Activated T-cell treated with anti-CD3 and anti-CD28 coated beads, Interleukin-2, amount 50 U/mL, for 72 hours (primary cell): ENCODE measurements around the gene IL16. TPM values are rescaled to one million over a fixed set of nuclear protein-coding genes. Genes with fewer than 3 reads are reported as not detected.

ENCODE experiments used
- ATAC-seq, 2 donors: fragments of 150-1000 bp; cut with Tn5 transposase; replicated peaks in 1 of 2; 2 replicates each; pipeline ENCODE4 v1.10.0; 2021; ENCODE audit warnings: moderate library complexity in 2 of 2, mild to moderate bottlenecking in 1 of 2
- DNase-seq, 2 donors: peaks; one replicate each; pipeline ENCODE4 v3.0.0; 2021 to 2022; ENCODE audit warnings: mixed read lengths in 1 of 2
- H3K27ac Mint-ChIP-seq: one replicate; pipeline ENCODE4 v1.8.0; 2022; ENCODE audit warnings: mild to moderate bottlenecking, moderate library complexity, mixed read lengths
- H3K27me3 Mint-ChIP-seq: one replicate; pipeline ENCODE4 v1.8.0; 2022; ENCODE audit warnings: low read depth, mixed read lengths
- H3K36me3 Mint-ChIP-seq, 2 donors: one replicate each; pipeline ENCODE4 v1.8.0; 2022; ENCODE audit warnings: mixed read lengths in 2 of 2, mild to moderate bottlenecking in 1 of 2; ENCODE audit not compliant: insufficient read depth in 2 of 2
- H3K4me1 Mint-ChIP-seq: one replicate; pipeline ENCODE4 v1.8.0; 2022; ENCODE audit warnings: low read depth, mixed read lengths
- H3K4me3 Mint-ChIP-seq, 2 donors: one replicate each; pipeline ENCODE4 v1.8.0; 2022; ENCODE audit warnings: mild to moderate bottlenecking in 2 of 2, mixed read lengths in 2 of 2, moderate library complexity in 2 of 2
- H3K9me3 Mint-ChIP-seq, 2 donors: one replicate each; pipeline ENCODE4 v1.8.0; 2022; ENCODE audit warnings: mixed read lengths in 2 of 2
- total RNA-seq, 2 donors: library from RNA; stranded (reverse); gene quantifications; one replicate each; pipeline ENCODE4 v1.2.3, GENCODE V29; 2022

Gene IL16
- total RNA-seq, 2 donors from 2014 or later = 50.9 to 63.2 TPM

DNA sequence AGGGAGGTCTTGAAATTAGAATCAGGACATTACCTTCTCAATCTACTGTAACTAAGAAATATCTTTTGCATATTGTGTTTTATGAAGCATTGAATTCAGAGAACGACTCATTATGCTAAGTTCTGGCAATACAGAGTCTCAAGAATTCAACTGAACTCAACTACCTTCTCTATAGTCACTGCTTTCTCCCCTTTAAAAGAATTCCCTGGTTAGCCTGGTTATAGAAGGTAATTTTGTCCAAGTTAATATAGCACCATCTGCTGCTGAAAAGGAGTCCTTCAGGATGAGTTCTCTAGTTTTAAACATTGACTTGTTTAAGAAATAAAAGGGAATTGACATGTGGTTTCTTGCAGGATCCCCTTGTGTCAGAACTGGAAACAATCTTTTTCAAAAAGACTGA, 60.2 kb downstream of the IL16 start:
- Mint-ChIP-seq H3K4me3 (no peak overlapping the region), H3K27me3 (peaks cover 13% of the 10 kb centered on the region), H3K4me1 (peaks cover 9% of the 10 kb centered on the region), H3K36me3 (no peaks in the 10 kb centered on the region), H3K9me3 (no peaks in the 10 kb centered on the region), H3K27ac (no peak overlapping the region)
- DNase-seq (no peak), ATAC-seq (no peak)

DNA sequence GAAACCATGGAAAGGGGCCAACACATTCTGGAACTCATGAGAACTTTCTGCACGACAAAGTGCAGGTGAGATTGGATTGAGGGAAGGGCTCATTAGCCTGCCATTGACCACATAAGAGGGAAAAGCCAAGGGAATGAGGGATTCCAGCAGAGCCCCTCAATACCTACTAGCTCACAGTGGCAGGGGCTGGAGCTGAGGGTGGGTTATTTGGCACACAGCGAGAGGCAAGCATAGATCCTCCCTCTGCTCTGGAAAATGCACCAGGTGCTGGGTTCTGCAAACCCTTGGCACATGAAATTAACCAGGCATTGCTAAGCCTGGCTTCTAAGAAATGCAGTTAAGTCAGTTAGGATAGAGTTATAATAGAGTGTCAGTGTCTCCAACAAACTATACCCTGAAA, 60.8 kb downstream of the IL16 start:
- DNase-seq = no peak
- H3K27me3 Mint-ChIP-seq = peaks cover 13% of the 10 kb centered on the region
- ATAC-seq = no peak
- H3K9me3 Mint-ChIP-seq = no peaks in the 10 kb centered on the region
- H3K4me3 Mint-ChIP-seq = no peak overlapping the region
- no peaks in the 10 kb centered on the region for H3K36me3 Mint-ChIP-seq
- peaks cover 9% of the 10 kb centered on the region for H3K4me1 Mint-ChIP-seq
- no peak overlapping the region for H3K27ac Mint-ChIP-seq

DNA sequence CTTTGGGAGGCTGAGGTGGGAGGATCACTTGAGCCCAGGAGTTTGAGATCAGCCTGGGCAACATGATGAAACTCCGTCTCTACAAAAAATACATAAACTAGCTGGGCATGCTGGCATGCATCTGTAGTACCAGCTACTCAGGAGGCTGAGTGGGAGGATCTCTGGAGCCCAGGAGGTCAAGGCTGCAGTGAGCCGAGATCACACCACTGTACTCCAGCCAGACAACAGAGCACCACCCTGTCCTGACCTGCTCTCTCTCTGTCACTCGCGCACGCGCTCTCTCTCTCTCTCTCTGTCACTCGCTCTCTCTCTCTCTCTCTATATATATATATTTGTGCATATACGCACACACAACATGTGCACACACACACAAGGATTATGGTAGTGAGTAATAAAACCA, 61.8 kb downstream of the IL16 start:
- no peak for DNase-seq
- no peaks in the 10 kb centered on the region for H3K9me3 Mint-ChIP-seq
- peaks cover 13% of the 10 kb centered on the region for H3K27me3 Mint-ChIP-seq
- H3K4me1 Mint-ChIP-seq = peaks cover 9% of the 10 kb centered on the region
- H3K36me3 Mint-ChIP-seq = no peaks in the 10 kb centered on the region
- ATAC-seq = no peak
- H3K4me3 Mint-ChIP-seq = no peak overlapping the region
- H3K27ac Mint-ChIP-seq = no peak overlapping the region

GRCh38 chr15:81259760-81260298, 63.1 kb downstream of the IL16 start:
- no peaks in the 10 kb centered on the region for H3K36me3 Mint-ChIP-seq
- peaks cover 13% of the 10 kb centered on the region for H3K27me3 Mint-ChIP-seq
- no peak overlapping the region for H3K4me3 Mint-ChIP-seq
- DNase-seq (no peak), ATAC-seq (no peak)
- H3K9me3 Mint-ChIP-seq = no peaks in the 10 kb centered on the region
- no peak overlapping the region for H3K27ac Mint-ChIP-seq
- H3K4me1 Mint-ChIP-seq = no peaks in the 10 kb centered on the region

DNA sequence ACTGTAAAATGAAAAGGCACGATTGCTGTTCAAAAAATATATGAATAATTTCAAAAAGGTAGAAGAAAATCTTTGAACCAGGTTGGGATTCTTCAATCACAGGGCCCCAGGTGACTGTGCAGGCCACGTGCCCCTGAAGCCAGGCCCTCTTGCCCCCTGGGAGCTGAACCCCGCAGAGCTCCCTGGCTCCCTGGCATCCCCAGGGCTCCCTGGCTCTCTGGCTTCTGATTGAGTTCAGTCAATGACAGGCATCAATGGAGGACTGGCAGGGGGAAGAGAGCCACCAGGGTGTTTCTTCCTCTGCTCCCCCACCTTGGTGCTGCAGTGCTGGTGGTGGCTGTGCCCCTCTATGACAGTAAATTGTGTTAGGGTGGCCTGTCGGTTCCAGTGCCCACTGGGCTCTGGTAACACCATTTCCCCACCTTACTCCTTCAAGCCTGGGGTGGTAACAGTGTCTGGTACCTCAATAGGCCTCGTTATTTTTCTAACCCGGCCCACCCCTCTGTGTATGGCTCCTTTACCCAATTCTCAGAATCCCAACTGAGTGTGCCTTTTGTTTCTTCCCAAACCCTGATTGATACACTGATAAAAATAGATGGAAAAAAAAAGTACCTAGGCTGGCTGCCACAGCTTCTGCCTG, 64.6 kb downstream of the IL16 start:
- H3K4me1 Mint-ChIP-seq = peaks cover 14% of the 10 kb centered on the region
- peaks cover 13% of the 10 kb centered on the region for H3K27me3 Mint-ChIP-seq
- no peaks in the 10 kb centered on the region for H3K36me3 Mint-ChIP-seq
- H3K9me3 Mint-ChIP-seq = no peaks in the 10 kb centered on the region
- ATAC-seq (no peak), DNase-seq (no peak)
- H3K27ac Mint-ChIP-seq = no peak overlapping the region
- no peak overlapping the region for H3K4me3 Mint-ChIP-seq

GRCh38 chr15:81263477-81263876, 66.8 kb downstream of the IL16 start:
- H3K4me3 Mint-ChIP-seq = no peak overlapping the region

DNA sequence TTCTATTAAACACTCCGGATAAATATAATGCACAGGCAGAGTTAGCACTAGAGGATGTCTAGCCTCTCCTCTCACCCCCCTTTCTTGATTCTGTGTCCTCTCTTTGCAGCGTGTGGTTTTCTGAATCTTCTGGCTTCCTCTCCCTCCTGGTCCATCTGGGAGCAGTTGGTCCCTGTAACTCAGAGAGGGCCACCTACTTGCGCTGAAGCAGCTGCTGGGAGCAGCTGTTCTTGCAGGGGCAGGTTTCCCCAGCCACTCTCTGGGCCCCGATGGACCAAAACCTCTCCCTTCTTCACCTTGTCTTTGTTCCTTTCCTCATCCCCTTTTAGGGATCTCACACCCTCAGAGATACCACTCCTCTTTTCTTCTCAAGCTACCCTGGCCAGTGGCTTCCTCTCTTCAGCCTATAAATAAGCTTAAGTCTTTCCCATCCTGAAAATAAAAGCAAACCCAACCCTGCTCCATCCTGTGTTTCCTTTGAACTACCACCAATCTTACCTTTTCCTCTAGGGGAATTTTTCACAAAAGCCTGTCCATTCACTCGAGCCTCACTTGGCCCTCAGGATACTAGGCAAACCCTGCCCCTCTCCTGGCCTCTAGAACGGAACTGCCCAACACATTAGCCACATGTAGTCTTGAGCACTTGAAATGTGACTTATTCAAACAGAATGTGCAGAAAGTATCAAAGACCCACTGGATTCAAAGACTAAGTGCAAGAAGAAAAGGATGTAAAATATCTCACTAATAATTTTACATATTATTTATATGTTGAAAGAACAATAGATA, 67.6 kb downstream of the IL16 start:
- no peaks in the 10 kb centered on the region for H3K9me3 Mint-ChIP-seq
- ATAC-seq (no peak), DNase-seq (no peak)
- H3K27ac Mint-ChIP-seq = no peak overlapping the region
- H3K27me3 Mint-ChIP-seq = no peaks in the 10 kb centered on the region
- no peak overlapping the region for H3K4me3 Mint-ChIP-seq
- H3K4me1 Mint-ChIP-seq = peaks cover 31% of the 10 kb centered on the region
- no peaks in the 10 kb centered on the region for H3K36me3 Mint-ChIP-seq

More at GRCh38 chr15:81263477-81263876, 66.8 kb downstream of the IL16 start:
- DNase-seq (no peak), ATAC-seq (no peak)
- H3K4me1 Mint-ChIP-seq = peaks cover 24% of the 10 kb centered on the region
- H3K9me3 Mint-ChIP-seq = no peaks in the 10 kb centered on the region
- no peak overlapping the region for H3K27ac Mint-ChIP-seq
- H3K36me3 Mint-ChIP-seq = no peaks in the 10 kb centered on the region
- no peaks in the 10 kb centered on the region for H3K27me3 Mint-ChIP-seq

DNA sequence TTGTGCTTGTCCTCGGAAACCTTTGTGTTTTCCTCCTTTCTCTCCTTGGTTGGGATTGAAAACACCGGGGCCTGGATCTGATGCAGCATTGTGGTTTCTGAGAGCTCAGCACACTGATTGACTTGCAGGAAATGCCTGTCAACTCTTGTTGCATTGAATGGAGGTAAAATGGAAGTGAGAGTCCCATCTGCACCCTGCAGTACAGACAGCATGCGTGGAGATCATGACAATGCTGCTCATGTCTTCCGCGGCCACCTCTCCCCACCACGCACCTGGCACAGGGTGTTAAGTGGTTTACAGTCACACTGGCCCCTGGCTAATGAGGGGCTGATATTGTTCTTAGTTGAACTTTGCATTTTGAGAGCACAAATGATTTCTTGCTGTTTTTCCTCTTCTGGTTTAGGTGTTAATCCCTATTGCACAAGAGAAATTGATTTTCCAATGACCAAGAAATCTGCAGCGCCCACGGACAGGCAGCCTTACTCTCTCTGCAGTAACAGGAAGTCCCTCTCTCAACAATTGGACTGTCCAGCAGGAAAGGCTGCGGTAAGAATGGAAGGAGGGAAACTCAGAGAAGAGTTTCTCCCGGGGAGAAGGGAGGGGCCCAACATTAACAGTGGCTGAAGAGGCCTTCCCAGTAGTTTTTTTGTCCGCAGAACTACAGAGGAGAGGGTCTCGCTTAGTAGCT, 68.7 kb downstream of the IL16 start:
- Mint-ChIP-seq H3K4me3 (peak overlapping the region; percentile 73 to 81), H3K36me3 (no peaks in the 10 kb centered on the region), H3K27me3 (no peaks in the 10 kb centered on the region), H3K9me3 (no peaks in the 10 kb centered on the region), H3K4me1 (peaks cover 41% of the 10 kb centered on the region), H3K27ac (no peak overlapping the region)
- ATAC-seq (peak in 1 of 2 donors; percentile 2), DNase-seq (no peak)

- Mint-ChIP-seq H3K36me3 (no peaks in the 10 kb centered on the region), H3K27ac (no peak overlapping the region)
- peak; percentile 94 for ATAC-seq
These were observed 69.5 kb downstream of the IL16 start for GRCh38 chr15:81265944-81266775.

DNA sequence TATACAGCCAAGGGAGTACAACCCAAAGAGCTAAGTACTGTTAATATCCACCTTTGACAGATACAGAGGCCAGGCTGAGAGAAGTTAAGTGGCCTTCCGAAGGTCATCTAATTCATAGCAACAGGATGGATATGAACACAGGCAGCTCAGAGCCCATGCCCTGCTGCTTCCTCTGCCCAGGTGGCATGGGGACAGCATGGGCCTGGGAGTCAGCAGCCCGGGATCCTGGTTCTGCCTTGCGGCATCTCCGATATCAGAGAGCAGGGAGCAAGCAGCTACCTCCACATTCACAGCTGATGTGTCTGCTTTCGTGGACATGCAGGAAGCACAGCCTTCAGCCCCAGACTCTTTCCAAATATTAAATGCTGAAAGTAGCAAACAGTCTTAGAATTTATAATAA, 71.7 kb downstream of the IL16 start:
- Mint-ChIP-seq H3K27me3 (no peaks in the 10 kb centered on the region), H3K36me3 (no peaks in the 10 kb centered on the region), H3K27ac (no peak overlapping the region), H3K4me3 (no peak overlapping the region), H3K4me1 (peaks cover 46% of the 10 kb centered on the region), H3K9me3 (no peaks in the 10 kb centered on the region)
- no peak for ATAC-seq
- no peak for DNase-seq

More at GRCh38 chr15:81265944-81266775, 69.5 kb downstream of the IL16 start:
- Mint-ChIP-seq H3K27me3 (no peaks in the 10 kb centered on the region), H3K4me1 (peaks cover 46% of the 10 kb centered on the region), H3K4me3 (peak overlapping the region; percentile 73 to 81), H3K9me3 (no peaks in the 10 kb centered on the region)
- DNase-seq = peak; percentile 86 to 87

DNA sequence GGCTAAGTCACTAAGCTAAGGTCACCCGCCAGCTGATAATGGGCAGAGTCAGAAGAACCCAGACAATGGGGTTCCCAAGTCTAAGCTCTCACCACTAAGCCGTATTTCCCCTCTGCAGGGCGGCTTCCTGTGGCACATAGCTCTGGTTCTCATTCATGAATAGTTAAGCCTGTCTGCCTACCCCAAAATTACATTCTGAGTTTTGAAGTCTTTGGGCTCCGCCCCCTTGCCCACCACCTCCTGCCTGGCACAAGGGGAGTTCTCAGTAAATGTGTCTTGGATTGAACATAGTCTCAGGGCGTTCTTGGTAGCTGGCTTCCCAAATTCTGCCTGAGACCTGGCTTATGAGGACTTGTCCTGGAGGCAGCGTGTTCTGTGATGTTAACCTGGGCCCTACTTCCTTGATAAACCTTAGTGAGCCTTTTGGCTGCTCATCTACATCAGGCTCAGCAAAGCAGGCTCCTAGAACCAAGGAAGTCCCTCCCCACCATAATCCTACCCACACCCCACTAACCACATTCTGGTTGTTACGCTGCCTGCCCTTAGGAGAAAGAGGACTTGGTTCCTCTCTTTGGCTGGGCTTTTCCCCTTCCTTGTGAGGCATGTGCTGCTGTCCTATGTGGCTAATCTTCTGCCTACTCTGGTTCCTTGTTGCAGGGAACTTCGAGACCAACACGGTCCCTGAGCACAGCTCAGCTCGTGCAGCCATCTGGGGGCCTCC, 72.4 kb downstream of the IL16 start:
- no peak for DNase-seq
- H3K36me3 Mint-ChIP-seq = no peaks in the 10 kb centered on the region
- ATAC-seq = no peak
- no peak overlapping the region for H3K4me3 Mint-ChIP-seq
- no peak overlapping the region for H3K27ac Mint-ChIP-seq
- no peaks in the 10 kb centered on the region for H3K9me3 Mint-ChIP-seq
- H3K4me1 Mint-ChIP-seq = peaks cover 46% of the 10 kb centered on the region
- H3K27me3 Mint-ChIP-seq = no peaks in the 10 kb centered on the region

DNA sequence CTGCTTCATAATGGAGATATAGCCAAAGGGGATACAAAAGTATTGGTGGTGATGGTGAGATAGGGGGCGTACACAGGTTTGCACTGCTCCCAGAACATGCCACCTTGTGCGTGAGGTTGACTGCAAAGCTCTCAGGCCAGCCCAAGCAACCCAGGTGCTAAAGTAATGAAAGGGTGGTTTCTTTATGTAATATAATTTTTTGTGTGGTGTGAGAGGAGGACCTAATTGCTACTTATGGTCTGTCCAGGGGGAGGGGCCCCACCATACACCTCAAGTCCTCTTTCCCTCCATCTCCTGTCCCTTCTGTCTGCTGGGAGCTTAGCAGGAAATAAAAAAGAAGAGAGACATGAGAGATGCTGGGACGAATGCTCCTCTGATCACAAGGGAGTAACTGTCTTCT, 73.5 kb downstream of the IL16 start:
- Mint-ChIP-seq H3K4me1 (peaks cover 53% of the 10 kb centered on the region), H3K27me3 (no peaks in the 10 kb centered on the region), H3K4me3 (no peak overlapping the region), H3K27ac (no peak overlapping the region), H3K36me3 (peaks cover 0 to 2% of the 10 kb centered on the region in 2 donors), H3K9me3 (no peaks in the 10 kb centered on the region)
- no peak for ATAC-seq
- DNase-seq = no peak
